SU-DHL-6 (cell line): ENCODE results near the gene TBCA.

ENCODE experiments used
- H2AFZ ChIP-seq: fragments of 200-600 bp; sonication (generic); 2 replicates; pipeline ENCODE4 v1.6.1; 2014; ENCODE audit warnings: low read depth, mild to moderate bottlenecking, moderate library complexity, mixed read lengths, antibody characterized with exemption, low read length; ENCODE audit not compliant: severe bottlenecking
- H3F3A ChIP-seq: fragments of 200-600 bp; shearing (Covaris generic); 2 replicates; pipeline ENCODE4 v1.6.0; 2016; ENCODE audit warnings: antibody characterized with exemption, mild to moderate bottlenecking; ENCODE audit not compliant: insufficient read depth
- H3K27ac ChIP-seq: fragments of 200-600 bp; sonication (generic); 2 replicates; pipeline ENCODE4 v1.5.1; 2016; ENCODE audit warnings: low read depth, mild to moderate bottlenecking, low read length, moderate library complexity, mixed read lengths
- H3K27me3 ChIP-seq: fragments of 200-600 bp; sonication (generic), shearing (Covaris generic); 2 replicates; pipeline ENCODE4 v1.6.0; 2014; ENCODE audit warnings: mild to moderate bottlenecking, low read length
- H3K36me3 ChIP-seq: fragments of 200-600 bp; sonication (generic); 2 replicates; pipeline ENCODE4 v1.6.1; 2014; ENCODE audit warnings: mild to moderate bottlenecking, low read length, mixed read lengths
- H3K4me2 ChIP-seq: fragments of 300-600, 200-600 bp; shearing (Covaris generic), sonication (generic); 2 replicates; pipeline ENCODE4 v1.6.0; 2014; ENCODE audit warnings: low read length, low read depth, mild to moderate bottlenecking; ENCODE audit not compliant: poor library complexity, severe bottlenecking
- H3K4me3 ChIP-seq: fragments of 200-600 bp; sonication (generic); 2 replicates; pipeline ENCODE4 v1.5.1; 2014; ENCODE audit warnings: antibody characterized with exemption, low read length, mild to moderate bottlenecking, mixed read lengths; ENCODE audit not compliant: insufficient read depth, poor library complexity, severe bottlenecking
- H3K79me2 ChIP-seq: fragments of 200-600 bp; sonication (generic); 2 replicates; pipeline ENCODE4 v1.6.1; 2014; ENCODE audit warnings: mild to moderate bottlenecking, low read length, moderate library complexity; ENCODE audit not compliant: insufficient read depth
- H3K9ac ChIP-seq: fragments of 200-600 bp; sonication (generic); 2 replicates; pipeline ENCODE4 v1.7.0; 2014; ENCODE audit warnings: mild to moderate bottlenecking, low read length
- H3K9me2 ChIP-seq: fragments of 200-600 bp; sonication (generic); replicated peaks from 2 replicates; pipeline ENCODE4 v1.6.1; 2014; ENCODE audit warnings: low read length; ENCODE audit not compliant: insufficient read depth
- H3K9me3 ChIP-seq: fragments of 200-600 bp; sonication (generic); 2 replicates; pipeline ENCODE4 v1.6.1; 2014; ENCODE audit warnings: low read length, mixed read lengths; ENCODE audit not compliant: insufficient read depth
- H4K20me1 ChIP-seq: fragments of 200-600 bp; sonication (generic); 2 replicates; pipeline ENCODE4 v1.6.1; 2014; ENCODE audit warnings: low read depth, mild to moderate bottlenecking, antibody characterized with exemption, low read length, moderate library complexity, mixed read lengths
- EZH2phosphoT487 ChIP-seq: fragments of 200-600 bp; sonication (generic), shearing (Covaris generic); conservative IDR thresholded peaks from 2 replicates; pipeline ENCODE4 v1.6.1; 2018; ENCODE audit warnings: mild to moderate bottlenecking, antibody characterized with exemption, low read length, moderate library complexity, mixed read lengths
- TF ChIP-seq, protein P1 (sequence below): fragments of 200-600 bp; sonication (generic); IDR thresholded peaks from one replicate; pipeline ENCODE4 v1.5.1; 2017; ENCODE audit warnings: antibody characterized with exemption, mild to moderate bottlenecking, low read length, moderate library complexity; ENCODE audit not compliant: insufficient read depth, poor library complexity, severe bottlenecking

Gene TBCA

DNA sequence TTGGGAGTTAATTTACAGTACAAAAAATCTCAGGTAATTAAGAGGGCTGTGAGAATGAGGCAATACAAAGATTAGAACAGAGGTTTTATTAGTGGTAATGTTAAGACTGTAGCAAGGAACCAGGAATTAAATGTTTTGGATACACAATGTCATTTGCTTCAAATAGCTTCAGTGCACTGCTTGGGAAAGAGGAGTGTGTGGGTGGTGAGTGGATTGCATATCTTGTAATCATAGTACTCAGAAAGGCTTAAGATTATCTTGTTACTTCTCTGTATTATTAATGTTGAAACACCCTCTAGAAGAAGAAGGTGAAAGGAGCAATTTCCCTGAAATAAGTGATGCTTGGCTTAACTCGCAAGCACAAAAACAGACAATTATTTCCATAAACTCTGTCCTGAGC, 21.0 kb upstream of the TBCA start:
- no peaks in the 10 kb centered on the region for H3K27me3 ChIP-seq
- no peak overlapping the region for H2AFZ ChIP-seq
- H3K9me3 ChIP-seq: no peaks in the 10 kb centered on the region
- H3K9me2 ChIP-seq: no peaks in the 10 kb centered on the region
- no peak overlapping the region for H3K4me2 ChIP-seq
- H4K20me1 ChIP-seq: no peaks in the 10 kb centered on the region
- no peak for TF ChIP-seq EZH2phosphoT487
- TF ChIP-seq, protein P1, sequence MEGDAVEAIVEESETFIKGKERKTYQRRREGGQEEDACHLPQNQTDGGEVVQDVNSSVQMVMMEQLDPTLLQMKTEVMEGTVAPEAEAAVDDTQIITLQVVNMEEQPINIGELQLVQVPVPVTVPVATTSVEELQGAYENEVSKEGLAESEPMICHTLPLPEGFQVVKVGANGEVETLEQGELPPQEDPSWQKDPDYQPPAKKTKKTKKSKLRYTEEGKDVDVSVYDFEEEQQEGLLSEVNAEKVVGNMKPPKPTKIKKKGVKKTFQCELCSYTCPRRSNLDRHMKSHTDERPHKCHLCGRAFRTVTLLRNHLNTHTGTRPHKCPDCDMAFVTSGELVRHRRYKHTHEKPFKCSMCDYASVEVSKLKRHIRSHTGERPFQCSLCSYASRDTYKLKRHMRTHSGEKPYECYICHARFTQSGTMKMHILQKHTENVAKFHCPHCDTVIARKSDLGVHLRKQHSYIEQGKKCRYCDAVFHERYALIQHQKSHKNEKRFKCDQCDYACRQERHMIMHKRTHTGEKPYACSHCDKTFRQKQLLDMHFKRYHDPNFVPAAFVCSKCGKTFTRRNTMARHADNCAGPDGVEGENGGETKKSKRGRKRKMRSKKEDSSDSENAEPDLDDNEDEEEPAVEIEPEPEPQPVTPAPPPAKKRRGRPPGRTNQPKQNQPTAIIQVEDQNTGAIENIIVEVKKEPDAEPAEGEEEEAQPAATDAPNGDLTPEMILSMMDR: no peak
- no peaks in the 10 kb centered on the region for H3F3A ChIP-seq
- H3K4me3 ChIP-seq: no peak overlapping the region
- no peaks in the 10 kb centered on the region for H3K79me2 ChIP-seq
- H3K27ac ChIP-seq: no peak overlapping the region
- H3K9ac ChIP-seq: no peak overlapping the region
- no peaks in the 10 kb centered on the region for H3K36me3 ChIP-seq

DNA sequence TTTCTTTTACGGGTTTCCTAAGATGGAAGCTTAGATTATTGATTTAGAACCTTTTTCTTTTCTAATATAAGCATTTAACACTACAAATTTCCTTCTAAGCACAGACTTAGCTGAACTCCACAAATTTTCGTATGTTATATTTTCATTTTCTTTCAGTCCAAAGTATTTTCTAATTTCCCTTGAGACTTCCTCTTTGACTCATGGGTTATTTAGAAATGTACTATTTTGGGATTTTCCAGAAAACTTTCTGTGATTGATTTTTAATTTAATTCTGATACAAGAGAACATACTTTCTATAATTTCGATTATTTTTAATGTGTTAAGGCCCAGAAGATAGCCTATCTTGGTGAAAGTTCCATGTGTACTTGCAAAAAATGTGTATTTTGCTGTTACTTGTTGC, 19.7 kb upstream of the TBCA start:
- Histone ChIP-seq H3K9me2 (no peaks in the 10 kb centered on the region), H3K27me3 (no peaks in the 10 kb centered on the region), H2AFZ (no peak overlapping the region), H3K4me3 (no peak overlapping the region), H3F3A (no peaks in the 10 kb centered on the region), H3K79me2 (no peaks in the 10 kb centered on the region), H3K4me2 (no peak overlapping the region), H3K27ac (no peak overlapping the region), H3K9me3 (no peaks in the 10 kb centered on the region), H3K9ac (no peak overlapping the region), H4K20me1 (no peaks in the 10 kb centered on the region), H3K36me3 (no peaks in the 10 kb centered on the region)
- TF ChIP-seq EZH2phosphoT487: no peak
- TF ChIP-seq, protein P1: no peak

DNA sequence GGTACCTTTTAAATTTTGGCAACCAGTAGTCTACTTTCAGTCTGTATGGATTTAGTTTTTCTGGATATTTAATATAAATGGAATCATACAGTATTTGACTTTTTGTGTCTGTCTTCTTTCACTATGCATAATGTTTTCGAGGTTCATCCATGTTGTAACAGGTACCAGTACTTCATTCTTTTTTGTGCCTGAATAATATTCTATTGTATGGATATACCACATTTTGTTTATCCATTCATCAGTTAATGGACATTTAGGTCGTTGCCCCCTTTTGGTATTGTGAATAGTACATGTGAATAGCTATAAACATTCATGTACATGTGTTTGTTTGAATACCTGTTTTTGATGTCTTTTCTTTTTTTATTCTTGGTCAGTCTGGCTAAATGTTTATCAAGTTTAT, 19.1 kb upstream of the TBCA start:
- no peak overlapping the region for H3K27ac ChIP-seq
- no peak overlapping the region for H2AFZ ChIP-seq
- H3K9ac ChIP-seq: no peak overlapping the region
- no peaks in the 10 kb centered on the region for H4K20me1 ChIP-seq
- H3K4me2 ChIP-seq: no peak overlapping the region
- TF ChIP-seq EZH2phosphoT487: no peak
- TF ChIP-seq, protein P1: no peak
- H3K36me3 ChIP-seq: no peaks in the 10 kb centered on the region
- H3K79me2 ChIP-seq: no peaks in the 10 kb centered on the region
- no peaks in the 10 kb centered on the region for H3K9me3 ChIP-seq
- no peak overlapping the region for H3K4me3 ChIP-seq
- H3K27me3 ChIP-seq: no peaks in the 10 kb centered on the region
- H3K9me2 ChIP-seq: no peaks in the 10 kb centered on the region
- H3F3A ChIP-seq: no peaks in the 10 kb centered on the region

DNA sequence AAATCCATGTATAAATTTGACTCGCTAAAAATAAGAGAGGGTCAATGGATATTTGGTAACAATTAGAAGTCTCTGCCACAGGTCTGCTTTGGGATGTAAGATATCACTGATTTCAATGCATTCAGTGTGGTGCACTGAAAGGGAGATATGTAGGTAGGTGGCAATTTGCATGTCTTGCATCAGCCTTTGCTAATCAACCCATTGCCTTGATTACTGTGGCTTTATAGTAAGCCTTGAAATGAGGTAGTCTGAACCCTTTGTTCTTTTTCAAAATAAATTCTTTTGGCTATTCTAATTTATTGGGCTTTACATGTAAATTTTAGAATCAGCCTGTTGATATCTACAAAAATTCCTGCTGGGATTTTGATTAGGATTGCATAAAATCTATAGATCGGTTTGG, 15.8 kb upstream of the TBCA start:
- Histone ChIP-seq H3K9me3 (no peaks in the 10 kb centered on the region), H3K79me2 (no peaks in the 10 kb centered on the region), H2AFZ (no peak overlapping the region), H3K4me3 (no peak overlapping the region), H3K36me3 (no peaks in the 10 kb centered on the region), H3K27ac (no peak overlapping the region), H4K20me1 (no peaks in the 10 kb centered on the region), H3K9me2 (no peaks in the 10 kb centered on the region), H3F3A (no peaks in the 10 kb centered on the region), H3K4me2 (no peak overlapping the region), H3K27me3 (no peaks in the 10 kb centered on the region), H3K9ac (no peak overlapping the region)
- TF ChIP-seq EZH2phosphoT487: no peak
- TF ChIP-seq, protein P1: no peak
